IgD-negative memory B cell (primary cell): ENCODE data around the gene TFDP1. TPM values are rescaled to one million over a fixed set of nuclear protein-coding genes. Genes with fewer than 3 reads are reported as not detected.
A peak's percentile ranks its signal among the peaks of the same experiment; 100 is the strongest.
"Not testable (repeated sequence)": the region's sequence is repeated elsewhere in the genome, so short reads cannot be mapped to it uniquely, and the experiment has no call there.

ENCODE experiments used
- H3K27ac Mint-ChIP-seq, 3 donors: one replicate each; pipeline ENCODE4 v1.8.0; 2020 to 2022; ENCODE audit warnings: mild to moderate bottlenecking in 3 of 3, mixed read lengths in 3 of 3, moderate library complexity in 1 of 3
- H3K27me3 Mint-ChIP-seq: one replicate; pipeline ENCODE4 v1.8.0; 2021; ENCODE audit warnings: mixed read lengths
- H3K36me3 Mint-ChIP-seq: one replicate; pipeline ENCODE4 v1.8.0; 2020; ENCODE audit warnings: mild to moderate bottlenecking, mixed read lengths
- H3K4me1 Mint-ChIP-seq, 3 donors: one replicate each; pipeline ENCODE4 v1.8.0; 2020 to 2022; ENCODE audit warnings: mixed read lengths in 3 of 3, mild to moderate bottlenecking in 1 of 3
- H3K4me3 Mint-ChIP-seq, 4 donors: one replicate each; pipeline ENCODE4 v1.8.0; 2020 to 2022; ENCODE audit warnings: mild to moderate bottlenecking in 4 of 4, mixed read lengths in 4 of 4, moderate library complexity in 3 of 4
- H3K9me3 Mint-ChIP-seq, 3 donors: one replicate each; pipeline ENCODE4 v1.8.0; 2020 to 2021; ENCODE audit warnings: mixed read lengths in 3 of 3, mild to moderate bottlenecking in 1 of 3
- polyA plus RNA-seq: library from polyadenylated mRNA; unstranded; fragments of 300-500 nt; fragmentation: Illumina TruSeq; gene quantifications from one replicate; pipeline ENCODE4 v1.2.3, GENCODE V29; 2021

Gene TFDP1
- polyA plus RNA-seq, 1 donor from 2014 or later = 66.9 TPM

DNA sequence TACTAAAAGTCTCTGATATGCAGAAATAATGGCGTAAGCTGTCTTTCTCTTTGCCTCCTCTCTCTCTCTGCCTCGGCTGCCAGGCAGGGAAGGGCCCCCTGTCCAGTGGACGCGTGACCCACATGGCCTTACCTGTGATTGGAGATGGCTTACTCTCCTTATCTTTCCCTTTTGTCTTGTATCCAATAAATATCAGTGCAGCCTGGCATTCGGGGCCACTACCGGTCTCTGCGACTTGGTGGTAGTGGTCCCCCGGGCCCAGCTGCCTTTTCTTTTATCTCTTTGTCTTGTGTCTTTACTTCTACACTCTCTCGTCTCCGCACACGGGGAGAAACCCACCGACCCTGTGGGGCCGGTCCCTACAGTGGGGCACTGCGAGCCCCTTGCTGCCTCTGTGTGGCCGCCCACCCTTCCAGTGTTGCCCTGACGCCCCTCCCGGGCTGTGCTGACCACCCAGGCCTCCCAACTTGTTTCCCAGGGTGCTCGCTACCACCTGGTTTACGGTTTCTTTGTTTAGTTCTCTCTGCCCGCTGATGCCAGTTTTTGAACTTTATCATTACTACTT is 37.5 kb downstream of the TFDP1 start:
- not testable (repeated sequence) for H3K4me3 Mint-ChIP-seq, H3K36me3 Mint-ChIP-seq, H3K9me3 Mint-ChIP-seq, H3K27ac Mint-ChIP-seq, H3K27me3 Mint-ChIP-seq, H3K4me1 Mint-ChIP-seq

GRCh38 chr13:113622791-113623490 is 38.4 kb downstream of the TFDP1 start:
- Mint-ChIP-seq H3K36me3 (peaks cover 5% of the 10 kb centered on the region), H3K9me3 (no peaks in the 10 kb centered on the region), H3K27ac (peak overlapping the region in 1 of 3 donors; percentile 43), H3K4me1 (peaks cover 0 to 7% (median 0%) of the 10 kb centered on the region in 3 donors), H3K27me3 (no peaks in the 10 kb centered on the region), H3K4me3 (no peak overlapping the region)

DNA sequence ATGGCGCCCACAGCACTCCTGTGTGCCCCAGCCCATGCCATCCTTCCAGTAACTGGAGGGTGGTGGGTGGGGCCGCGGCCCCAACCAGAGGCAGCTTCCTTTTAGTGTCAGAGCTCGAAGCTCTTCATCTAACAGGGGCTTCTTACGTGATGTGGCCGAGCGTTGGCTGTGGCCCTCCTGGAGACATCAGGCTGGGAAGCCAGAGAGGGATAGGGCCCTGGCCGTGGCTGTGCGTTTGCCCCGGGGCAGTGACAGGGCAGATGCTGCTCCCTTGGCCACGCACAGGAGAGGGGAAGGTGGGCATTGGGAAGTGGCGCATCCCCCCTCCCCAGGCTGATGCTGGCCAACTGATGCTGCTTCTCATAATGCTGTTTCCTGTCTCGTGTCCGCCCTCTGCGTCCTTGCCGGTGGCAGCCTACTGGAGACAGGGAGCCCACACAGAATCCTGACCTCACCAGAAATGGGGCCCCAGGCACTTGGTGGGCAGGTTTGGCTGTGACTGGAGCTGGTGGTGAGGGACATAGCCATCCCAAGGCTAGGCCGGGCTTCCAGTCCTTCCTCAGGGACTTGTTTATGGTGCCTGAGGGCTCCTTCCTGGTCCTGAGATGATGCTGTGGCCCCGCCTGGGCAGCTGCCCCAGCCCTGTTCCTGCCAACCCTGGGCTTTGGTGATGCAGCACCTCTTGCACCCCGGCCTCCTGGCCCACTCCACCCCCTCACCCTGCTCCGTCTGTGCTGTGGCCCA is 39.1 kb downstream of the TFDP1 start:
- Mint-ChIP-seq H3K4me1 (peaks cover 0 to 3% (median 0%) of the 10 kb centered on the region in 3 donors), H3K4me3 (no peak overlapping the region), H3K27me3 (no peaks in the 10 kb centered on the region), H3K9me3 (no peaks in the 10 kb centered on the region), H3K27ac (no peak overlapping the region), H3K36me3 (peaks cover 7% of the 10 kb centered on the region)

DNA sequence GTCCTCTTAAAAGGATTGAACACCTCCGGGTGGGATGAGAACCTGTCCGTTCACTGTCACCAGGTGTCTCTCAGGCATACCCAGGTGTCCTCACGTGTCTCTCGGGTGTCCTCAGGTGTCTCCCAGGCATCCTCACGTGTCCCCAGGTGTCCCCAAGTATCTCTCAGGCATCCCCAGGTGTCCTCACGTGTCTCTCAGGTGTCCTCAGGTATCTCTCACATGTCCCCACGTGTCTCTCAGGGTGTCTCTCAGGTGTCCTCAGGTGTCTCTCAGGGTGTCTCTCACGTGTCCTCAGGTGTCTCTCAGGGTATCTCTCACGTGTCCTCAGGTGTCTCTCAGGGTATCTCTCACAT is 39.7 kb downstream of the TFDP1 start:
- peaks cover 7% of the 10 kb centered on the region for H3K36me3 Mint-ChIP-seq
- no peak overlapping the region for H3K4me3 Mint-ChIP-seq
- H3K9me3 Mint-ChIP-seq = no peaks in the 10 kb centered on the region
- no peaks in the 10 kb centered on the region for H3K27me3 Mint-ChIP-seq
- no peak overlapping the region for H3K27ac Mint-ChIP-seq
- peaks cover 0 to 3% (median 0%) of the 10 kb centered on the region in 3 donors for H3K4me1 Mint-ChIP-seq

- H3K9me3 Mint-ChIP-seq, H3K4me3 Mint-ChIP-seq, H3K27me3 Mint-ChIP-seq, H3K4me1 Mint-ChIP-seq, H3K27ac Mint-ChIP-seq, H3K36me3 Mint-ChIP-seq: not testable (repeated sequence)
Measured at GRCh38 chr13:113624640-113625304, 40.2 kb downstream of the TFDP1 start.

DNA sequence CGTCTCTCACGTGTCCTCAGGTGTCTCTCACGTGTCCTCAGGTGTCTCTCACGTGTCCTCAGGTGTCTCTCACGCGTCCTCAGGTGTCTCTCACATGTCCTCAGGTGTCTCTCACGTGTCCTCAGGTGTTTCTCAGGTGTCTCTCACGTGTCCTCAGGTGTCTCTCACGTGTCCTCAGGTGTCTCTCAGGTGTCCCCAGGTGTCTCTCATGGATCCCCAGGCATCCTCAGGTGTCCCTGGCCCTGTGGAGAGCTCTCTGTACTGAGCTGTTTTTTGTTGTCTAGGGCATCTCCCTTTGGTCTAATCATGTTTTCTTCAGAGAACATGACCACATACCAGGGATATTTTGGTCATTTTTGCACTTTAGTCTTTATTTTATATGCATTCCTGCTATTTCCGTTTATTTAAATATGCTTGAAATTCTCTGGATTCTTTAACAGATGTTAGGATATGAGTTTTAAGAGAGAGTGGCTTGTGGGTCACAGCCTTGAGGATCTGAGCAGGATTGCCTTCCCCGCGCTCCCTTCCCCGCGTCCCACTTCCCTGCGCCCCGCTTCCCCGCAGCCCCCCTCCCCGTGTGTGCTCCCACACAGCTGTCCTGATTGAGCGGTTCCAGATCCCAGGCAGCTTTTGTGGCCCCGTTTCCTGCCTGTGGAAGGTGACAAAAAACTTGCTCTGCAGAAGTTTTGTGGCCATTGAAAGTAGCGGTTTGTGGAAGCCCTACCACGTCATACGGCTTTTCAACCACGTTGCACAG is 41.6 kb downstream of the TFDP1 start:
- Mint-ChIP-seq H3K36me3 (peaks cover 7% of the 10 kb centered on the region), H3K27ac (no peak overlapping the region), H3K4me3 (no peak overlapping the region), H3K4me1 (no peaks in the 10 kb centered on the region), H3K27me3 (no peaks in the 10 kb centered on the region), H3K9me3 (no peaks in the 10 kb centered on the region)

GRCh38 chr13:113627136-113627535 is 42.6 kb downstream of the TFDP1 start:
- Mint-ChIP-seq H3K27ac (no peak overlapping the region), H3K4me3 (no peak overlapping the region), H3K27me3 (no peaks in the 10 kb centered on the region), H3K4me1 (no peaks in the 10 kb centered on the region), H3K9me3 (no peaks in the 10 kb centered on the region), H3K36me3 (peaks cover 7% of the 10 kb centered on the region)

DNA sequence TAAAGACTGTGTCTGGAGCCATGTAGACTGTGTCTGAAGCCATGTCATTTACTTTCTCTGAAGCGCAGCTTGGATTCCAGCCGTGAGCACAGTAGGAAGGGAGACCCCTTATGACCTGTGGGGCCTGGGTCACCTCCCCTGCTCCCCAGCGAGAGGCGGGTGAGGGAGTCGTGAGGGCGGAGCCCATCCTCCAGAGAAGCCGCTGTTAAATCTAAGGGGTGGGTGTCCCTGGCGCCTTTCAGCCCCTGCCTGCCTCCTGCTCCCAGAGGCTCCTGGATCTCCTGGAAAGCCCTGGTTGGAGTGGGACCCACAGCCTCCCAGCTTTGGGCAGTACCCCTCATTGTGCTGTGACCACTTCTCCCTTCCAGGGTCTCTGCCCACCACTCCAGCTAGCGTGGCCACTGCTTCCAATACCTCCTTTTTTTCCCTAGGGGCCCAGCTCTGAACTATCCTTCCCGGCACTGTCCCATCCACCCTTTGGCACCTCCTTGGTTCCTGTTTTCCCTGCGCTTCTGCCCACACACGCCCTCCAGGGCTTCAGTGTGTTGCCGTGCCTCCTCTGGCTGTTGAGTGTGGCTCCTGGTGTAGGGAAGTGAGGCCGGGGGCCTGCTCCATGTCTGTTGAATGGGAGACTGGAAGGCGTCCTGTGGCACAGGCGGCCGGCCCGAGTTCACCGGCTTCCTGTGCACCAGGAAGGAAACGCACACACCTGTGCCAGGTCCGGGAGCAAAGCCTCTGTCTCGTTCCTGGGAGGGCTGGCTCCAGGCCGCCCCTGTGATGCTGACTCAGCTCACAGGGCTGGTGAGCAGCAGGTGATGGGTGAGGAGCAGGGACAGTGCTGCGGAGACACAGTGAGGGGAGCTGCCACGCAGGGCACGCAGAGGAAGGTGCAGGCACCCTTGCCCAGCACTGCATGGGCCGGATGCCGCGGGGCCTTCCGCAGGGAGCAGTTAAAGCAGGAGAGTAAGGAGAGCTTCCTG is 44.0 kb downstream of the TFDP1 start:
- Mint-ChIP-seq H3K27me3 (no peaks in the 10 kb centered on the region), H3K4me1 (no peaks in the 10 kb centered on the region), H3K4me3 (no peak overlapping the region), H3K27ac (no peak overlapping the region), H3K36me3 (peaks cover 12% of the 10 kb centered on the region), H3K9me3 (no peaks in the 10 kb centered on the region)

DNA sequence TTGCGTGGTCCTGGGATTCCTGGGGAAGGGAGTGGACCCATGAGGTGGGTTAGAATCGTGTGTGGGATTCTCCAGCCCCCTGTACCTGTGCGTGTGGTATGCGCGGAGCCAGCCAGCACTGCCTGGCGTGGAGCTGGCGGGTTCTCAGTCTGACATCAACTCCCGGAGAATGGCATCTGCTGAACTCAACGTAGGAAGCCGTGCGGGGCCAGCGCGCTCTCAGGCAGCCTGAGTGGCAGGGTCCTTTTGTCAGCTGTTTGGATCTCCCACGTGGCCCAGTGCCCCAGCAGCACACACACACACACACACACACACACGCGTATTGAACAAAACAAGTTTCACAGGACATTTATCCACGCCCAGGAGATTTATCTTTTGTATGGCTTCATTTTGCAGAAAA is 45.3 kb downstream of the TFDP1 start:
- H3K4me1 Mint-ChIP-seq = no peaks in the 10 kb centered on the region
- no peaks in the 10 kb centered on the region for H3K9me3 Mint-ChIP-seq
- no peaks in the 10 kb centered on the region for H3K27me3 Mint-ChIP-seq
- H3K27ac Mint-ChIP-seq = no peak overlapping the region
- H3K4me3 Mint-ChIP-seq = no peak overlapping the region
- H3K36me3 Mint-ChIP-seq = peaks cover 9% of the 10 kb centered on the region

GRCh38 chr13:113630296-113630695 is 45.7 kb downstream of the TFDP1 start:
- Mint-ChIP-seq H3K36me3 (peaks cover 9% of the 10 kb centered on the region), H3K4me3 (no peak overlapping the region), H3K4me1 (no peaks in the 10 kb centered on the region), H3K9me3 (no peaks in the 10 kb centered on the region), H3K27me3 (no peaks in the 10 kb centered on the region), H3K27ac (no peak overlapping the region)

DNA sequence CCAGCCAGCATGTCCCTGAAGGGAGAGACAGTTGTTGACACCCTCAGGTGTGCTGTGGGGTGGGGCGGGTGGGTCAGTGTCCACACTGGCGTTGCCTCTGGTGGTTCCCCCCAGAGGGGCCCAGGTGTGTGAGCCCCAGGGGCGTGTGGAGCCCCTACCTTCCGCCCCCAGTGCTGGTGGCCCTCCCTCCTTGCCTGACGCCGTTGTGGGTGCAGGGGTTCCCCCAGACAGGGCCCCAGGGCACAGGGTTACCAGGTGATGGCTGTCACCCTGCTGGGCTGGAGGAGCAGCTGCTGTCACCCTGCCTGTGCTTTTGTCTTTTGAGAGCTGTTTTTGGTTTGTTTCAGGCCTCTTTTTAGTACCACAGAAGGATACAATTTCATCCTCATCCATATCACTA is 46.3 kb downstream of the TFDP1 start:
- H3K9me3 Mint-ChIP-seq = no peaks in the 10 kb centered on the region
- H3K36me3 Mint-ChIP-seq = peaks cover 9% of the 10 kb centered on the region
- no peaks in the 10 kb centered on the region for H3K27me3 Mint-ChIP-seq
- H3K4me3 Mint-ChIP-seq = no peak overlapping the region
- H3K4me1 Mint-ChIP-seq = no peaks in the 10 kb centered on the region
- no peak overlapping the region for H3K27ac Mint-ChIP-seq

DNA sequence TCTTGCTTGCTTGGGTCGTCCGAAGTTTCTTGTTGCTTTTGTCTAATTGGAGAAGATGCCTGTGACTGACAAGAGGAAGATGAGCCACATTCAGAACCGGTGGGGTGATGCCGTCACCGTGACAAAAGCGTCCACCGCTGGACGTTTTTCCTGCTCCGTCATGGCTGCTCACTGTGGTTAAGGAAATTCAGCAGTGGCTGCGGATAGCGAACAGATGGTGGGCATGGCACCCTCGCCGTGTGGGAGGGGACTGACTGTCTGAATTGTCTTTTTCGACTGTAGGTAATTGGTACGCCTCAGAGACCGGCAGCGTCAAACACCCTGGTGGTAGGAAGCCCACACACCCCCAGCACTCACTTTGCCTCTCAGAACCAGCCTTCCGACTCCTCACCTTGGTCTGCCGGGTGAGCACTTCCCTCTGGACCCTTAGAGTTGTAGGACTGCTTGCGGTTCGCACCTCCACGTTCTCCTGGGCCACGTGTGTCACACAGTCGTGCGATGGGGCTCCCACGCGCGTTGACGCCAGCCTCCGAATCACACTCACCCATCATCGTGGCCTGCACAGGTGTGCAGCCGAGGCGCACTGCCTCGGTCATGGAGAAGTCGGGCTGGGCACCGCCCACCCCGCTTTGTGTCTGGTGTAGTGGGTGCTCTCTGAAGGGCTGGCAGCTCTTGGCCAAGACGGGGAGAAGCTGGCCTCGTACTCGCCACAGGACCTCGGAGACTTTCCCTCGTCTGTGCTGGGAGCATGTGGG is 47.0 kb downstream of the TFDP1 start:
- Mint-ChIP-seq H3K4me1 (no peaks in the 10 kb centered on the region), H3K27ac (no peak overlapping the region), H3K36me3 (peaks cover 9% of the 10 kb centered on the region), H3K9me3 (no peaks in the 10 kb centered on the region), H3K4me3 (peak overlapping the region in 1 of 4 donors; percentile 47), H3K27me3 (no peaks in the 10 kb centered on the region)

DNA sequence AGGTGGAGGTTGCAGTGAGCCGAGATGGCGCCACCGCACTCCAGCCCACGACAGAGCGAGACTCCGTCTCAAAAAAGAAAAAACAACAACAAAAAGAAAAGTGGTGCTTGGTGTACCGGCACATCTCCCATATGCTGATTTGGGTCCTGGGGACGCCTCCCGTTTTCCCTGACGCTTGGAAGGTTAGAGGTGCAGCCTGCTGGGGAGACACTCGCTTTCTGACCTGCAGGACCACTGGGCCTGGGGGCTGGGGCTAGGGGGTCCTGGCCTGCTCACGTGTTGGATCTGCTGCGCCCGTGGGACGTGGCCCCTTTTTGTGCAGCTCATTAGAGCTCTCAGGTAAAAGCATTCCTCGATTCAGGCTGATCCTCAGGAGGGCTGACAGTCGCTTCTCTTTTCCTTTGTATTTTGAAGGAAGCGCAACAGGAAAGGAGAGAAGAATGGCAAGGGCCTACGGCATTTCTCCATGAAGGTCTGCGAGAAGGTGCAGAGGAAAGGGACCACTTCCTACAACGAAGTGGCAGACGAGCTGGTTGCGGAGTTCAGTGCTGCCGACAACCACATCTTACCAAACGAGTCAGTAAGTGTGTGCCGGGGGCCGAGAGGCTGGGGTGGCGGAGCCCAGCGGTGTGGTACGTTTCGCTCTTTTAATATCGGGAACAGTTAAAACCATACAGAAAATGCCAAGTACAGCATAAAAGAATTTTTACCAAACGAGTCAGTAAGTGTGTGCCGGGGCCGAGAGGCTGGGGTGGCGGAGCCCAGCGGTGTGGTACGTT is 48.3 kb downstream of the TFDP1 start:
- Mint-ChIP-seq H3K4me3 (no peak overlapping the region), H3K9me3 (no peaks in the 10 kb centered on the region), H3K36me3 (peaks cover 10% of the 10 kb centered on the region), H3K27me3 (no peaks in the 10 kb centered on the region), H3K27ac (no peak overlapping the region), H3K4me1 (no peaks in the 10 kb centered on the region)
